HS-5 (cell line): ENCODE data around the gene LAMTOR1.

Source experiments
- DNase-seq: peaks from one replicate; pipeline ENCODE4 v3.0.0-alpha.2; 2012; ENCODE audit warnings: low read depth

The LAMTOR1 gene

GRCh38 chr11:72081184-72081644, 21.9 kb downstream of the LAMTOR1 start:
- no peak for DNase-seq

GRCh38 chr11:72080326-72081183, 22.5 kb downstream of the LAMTOR1 start, which contains the start of the genes LRRC51 and NUMA1:
TSS of gene LRRC51 (plus strand) at chr11:72080850. CDS start at chr11:72089084, 8,234 bp downstream.
TSS of gene NUMA1 (minus strand) at chr11:72080542. CDS start at chr11:72035943, 44,599 bp downstream.
- peak; percentile 99 for DNase-seq

DNA sequence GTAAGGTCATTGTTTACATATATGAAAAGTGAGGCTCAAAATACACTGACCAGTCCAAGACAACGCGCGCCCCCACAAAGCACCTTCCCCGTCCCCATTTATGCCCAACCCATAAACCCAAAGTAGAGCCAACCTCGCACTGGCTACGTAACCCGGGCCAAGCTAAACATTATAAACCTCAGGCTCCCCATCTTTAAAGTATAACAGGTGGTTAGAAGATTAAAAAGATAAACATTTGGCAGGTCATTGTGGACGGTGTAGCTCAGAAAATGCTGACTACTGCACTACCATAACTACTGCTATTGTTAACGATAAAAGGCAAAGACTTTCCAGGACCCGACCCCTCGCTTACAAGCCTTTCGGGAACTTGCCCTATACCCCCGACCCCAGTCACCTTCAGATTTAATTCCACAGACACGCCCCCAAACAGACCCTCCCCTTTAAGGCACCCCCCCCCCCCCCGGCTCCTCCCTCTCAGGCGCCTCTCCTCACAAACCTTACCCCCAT, 23.2 kb downstream of the LAMTOR1 start:
- DNase-seq: no peak

GRCh38 chr11:72078477-72078876, 24.6 kb downstream of the LAMTOR1 start:
- no peak for DNase-seq

GRCh38 chr11:72075756-72076155, 27.3 kb downstream of the LAMTOR1 start:
- DNase-seq: no peak

GRCh38 chr11:72075109-72075508, 28.0 kb downstream of the LAMTOR1 start:
- DNase-seq: no peak

DNA sequence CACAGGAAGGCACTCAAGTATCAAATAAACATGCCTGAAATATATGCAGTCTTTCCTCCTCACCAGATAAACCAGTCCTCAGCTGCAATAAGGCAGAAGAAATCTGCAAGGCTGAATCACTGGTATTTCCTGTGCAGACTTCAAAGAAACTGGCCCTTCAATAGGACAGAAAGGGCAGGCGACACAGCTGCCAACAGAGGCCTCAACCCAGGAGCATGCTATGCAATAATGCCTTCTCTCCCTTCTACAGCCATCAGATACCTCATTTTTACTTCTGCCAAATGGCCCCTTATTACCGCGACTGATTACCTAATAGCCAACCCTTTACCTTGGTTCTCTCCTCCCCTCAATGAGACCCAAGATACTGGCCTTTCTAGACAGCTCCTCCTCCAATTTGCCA, 30.7 kb downstream of the LAMTOR1 start:
- peak; percentile 84 for DNase-seq

DNA sequence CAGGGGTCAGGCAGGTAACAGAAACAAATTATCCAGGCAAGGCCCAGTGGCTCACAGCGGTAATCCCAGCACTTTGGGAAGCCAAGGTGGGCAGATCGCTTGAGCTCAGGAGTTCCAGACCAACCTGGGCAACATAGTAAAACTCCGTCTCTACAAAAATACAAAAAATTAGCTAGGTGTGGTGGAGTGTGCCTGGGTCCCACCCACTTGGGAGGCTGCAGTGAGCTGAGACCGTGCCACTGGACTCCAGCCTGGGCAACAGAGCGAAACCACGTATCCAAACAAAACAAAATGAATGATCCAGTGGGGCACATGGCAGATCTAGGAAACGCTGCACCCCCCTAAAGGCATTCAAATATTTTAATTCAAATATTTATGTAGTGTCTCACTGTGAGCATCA, 32.6 kb downstream of the LAMTOR1 start:
- DNase-seq: no peak

GRCh38 chr11:72069787-72070251, 33.3 kb downstream of the LAMTOR1 start:
- DNase-seq: peak; percentile 76

DNA sequence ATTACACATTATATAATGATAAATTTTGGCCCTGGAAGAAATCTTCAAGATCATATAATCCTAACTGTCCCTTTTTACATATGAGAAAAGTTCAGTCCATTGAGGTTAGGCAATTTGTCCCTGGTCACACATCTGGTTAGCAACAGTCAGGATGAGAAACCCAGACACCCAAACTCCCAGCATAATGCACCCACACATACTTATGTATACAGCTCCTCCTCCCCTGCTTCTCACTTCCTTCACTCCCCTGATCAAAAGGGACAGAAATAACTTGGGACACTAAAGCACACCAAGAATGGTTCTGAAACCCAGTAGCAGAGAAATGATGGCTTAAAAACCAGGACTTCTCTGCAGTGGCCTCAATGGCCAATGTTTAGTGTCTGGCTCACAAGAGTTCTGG, 33.9 kb downstream of the LAMTOR1 start:
- no peak for DNase-seq

- no peak for DNase-seq
These were observed 35.4 kb downstream of the LAMTOR1 start for GRCh38 chr11:72067676-72068075.

GRCh38 chr11:72067266-72067665, 35.8 kb downstream of the LAMTOR1 start:
- no peak for DNase-seq

- no peak for DNase-seq
These were observed 36.2 kb downstream of the LAMTOR1 start for GRCh38 chr11:72066855-72067254.

- DNase-seq: no peak
These were observed 41.2 kb downstream of the LAMTOR1 start for GRCh38 chr11:72061739-72062396.

GRCh38 chr11:72058416-72059034, 44.6 kb downstream of the LAMTOR1 start:
- no peak for DNase-seq

DNA sequence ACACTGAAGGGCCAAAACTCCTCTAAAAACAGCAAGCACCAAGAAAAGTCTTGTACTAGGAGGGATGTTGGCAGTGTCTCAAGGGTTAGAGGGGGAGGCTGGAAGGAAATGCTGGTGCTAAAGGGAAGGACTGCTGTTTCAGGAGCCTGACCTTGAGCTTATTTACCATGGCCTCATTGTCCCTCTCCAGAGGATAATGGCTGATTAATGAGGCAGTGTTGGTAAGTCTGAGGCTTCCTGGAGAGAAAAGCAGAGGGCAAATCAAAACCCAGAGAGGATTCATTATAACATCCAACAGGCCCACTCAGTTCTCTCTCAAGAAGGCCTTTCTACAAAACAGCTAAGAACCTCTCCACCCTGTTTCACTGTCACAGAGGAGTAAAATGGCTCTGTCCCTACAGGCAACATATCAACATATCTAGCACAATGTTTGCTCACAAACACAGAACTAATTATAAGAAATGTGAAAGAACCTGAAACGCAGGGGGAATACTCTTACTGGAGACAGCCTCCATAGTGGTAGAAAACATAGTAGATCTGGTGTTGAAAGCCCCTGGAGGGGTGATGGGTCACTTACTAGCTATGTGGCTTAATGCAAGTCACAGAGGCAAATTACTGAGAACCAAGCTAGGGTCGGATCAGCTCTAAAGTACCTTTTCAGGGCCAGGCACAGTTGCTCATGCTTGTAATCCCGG, 54.2 kb downstream of the LAMTOR1 start:
- no peak for DNase-seq
